Stomach (tissue), 4 donors: ENCODE data around the gene DYNLT1.

Experiments used
- CTCF ChIP-seq, 7 experiments: fragments of 450-650 bp in 4 of 7; fragments of 200-600 bp in 3 of 7; sonication (generic) in 3 of 7; IDR thresholded peaks; one replicate each; pipeline ENCODE4 v1.5.1; 2016 to 2019; ENCODE audit warnings: antibody characterized with exemption in 7 of 7, control low read depth in 2 of 7, mild to moderate bottlenecking in 1 of 7
- POLR2A ChIP-seq, 4 donors: fragments of 450-650 bp; IDR thresholded peaks; one replicate each; pipeline ENCODE4 v1.6.1; 2016; ENCODE audit warnings: antibody characterized with exemption in 4 of 4, control low read depth in 2 of 4, mild to moderate bottlenecking in 1 of 4, moderate library complexity in 1 of 4

GRCh38 chr6:158665332-158665731 lies 20.8 kb upstream of the DYNLT1 start:
- no peak for TF ChIP-seq POLR2A (IDR thresholded peaks at IDR 0.05)
- TF ChIP-seq CTCF (IDR thresholded peaks at IDR 0.05) = no peak
